HCT116 (cell line): ENCODE data around the gene NPS. TPM values are rescaled to one million over a fixed set of nuclear protein-coding genes. Genes with fewer than 3 reads are reported as not detected.

Source experiments
- ATAC-seq: fragments of 200-7000 bp; cut with Tn5 transposase; 2 replicates; pipeline ENCODE4 v1.9.1; 2020; ENCODE audit warnings: mild to moderate bottlenecking, moderate library complexity
- BruUV-seq: library from RNA; stranded (reverse); fragments of 400-500 nt; replicated peaks from 2 replicates; lab custom pipeline; 2021; lab: Mats Ljungman, UMichigan
- CTCF ChIA-PET: fragments of 300-600 bp; sonication (Branson Sonifier 250); formaldehyde crosslinking; loops from one replicate; lab custom pipeline; 2021; ENCODE audit warnings: antibody characterized with exemption; lab: Charles Lee
- POLR2A ChIA-PET: fragments of 300-600, 350-600 bp; sonication (Branson Sonifier 250); formaldehyde crosslinking; loops from one replicate; lab custom pipeline; 2021; ENCODE audit warnings: antibody characterized with exemption; lab: Charles Lee
- RAD21 ChIA-PET, 2 experiments: fragments of 300-600 bp; sonication (Branson Sonifier 250); formaldehyde crosslinking; loops; one replicate each; lab custom pipeline; 2023; ENCODE audit warnings: low total read pairs in 2 of 2; ENCODE audit not compliant: uncharacterized antibody in 2 of 2, unreplicated experiment in 2 of 2, low non-redundant PET in 1 of 2; lab: Charles Lee
- DNase-seq: peaks from one replicate; pipeline ENCODE4 v3.0.0-alpha.2; 2010; ENCODE audit warnings: low read depth, low spot score
- H2AFZ ChIP-seq: fragments of 200-600 bp; shearing (Covaris generic), sonication (generic); 2 replicates; pipeline ENCODE4 v1.6.1; 2017; ENCODE audit warnings: low read depth, mixed run types, mixed read lengths, antibody characterized with exemption, low read length; ENCODE audit not compliant: poor library complexity, severe bottlenecking
- H3K27ac ChIP-seq: 2 replicates; pipeline ENCODE4 v1.5.1; 2012; ENCODE audit warnings: low read depth, low read length
- H3K27me3 ChIP-seq: fragments of 200-600 bp; sonication (generic); 2 replicates; pipeline ENCODE4 v1.6.1; 2016; ENCODE audit warnings: mixed run types, low read length, mixed read lengths; ENCODE audit not compliant: insufficient read depth
- H3K36me3 ChIP-seq, 2 experiments: fragments of 200-500 bp in 1 of 2; fragments of 200-600 bp in 1 of 2; sonication (Bioruptor generic) in 1 of 2; sonication (generic) in 1 of 2; 2 replicates each; pipeline versions ENCODE4 v1.5.1 to v1.6.1; 2014 to 2016; ENCODE audit warnings: low read length in 2 of 2, inconsistent platforms in 1 of 2, mixed read lengths in 1 of 2, mixed run types in 1 of 2; ENCODE audit not compliant: insufficient read depth in 2 of 2, control insufficient read depth in 1 of 2
- H3K4me1 ChIP-seq, 2 experiments: fragments of 200-600 bp in 1 of 2; sonication (generic) in 1 of 2; 2 replicates each; pipeline versions ENCODE4 v1.5.1 to v1.6.1; 2012 to 2017; ENCODE audit warnings: low read length in 2 of 2, inconsistent platforms in 1 of 2, mild to moderate bottlenecking in 1 of 2, mixed read lengths in 1 of 2, mixed run types in 1 of 2, moderate library complexity in 1 of 2; ENCODE audit not compliant: insufficient read depth in 2 of 2, control insufficient read depth in 1 of 2
- H3K4me2 ChIP-seq: fragments of 200-600 bp; sonication (generic); 2 replicates; pipeline ENCODE4 v1.6.1; 2017; ENCODE audit warnings: mixed run types, low read length, mixed read lengths
- H3K4me3 ChIP-seq, 2 experiments: fragments of 200-600 bp in 1 of 2; sonication (generic) in 1 of 2; replicated peaks in 1 of 2; 2 replicates each; pipeline ENCODE4 v1.5.1; 2011 to 2016; ENCODE audit warnings: low read length in 2 of 2, control low read depth in 1 of 2, low read depth in 1 of 2, mild to moderate bottlenecking in 1 of 2, mixed read lengths in 1 of 2, mixed run types in 1 of 2
- H3K79me2 ChIP-seq: fragments of 200-600 bp; sonication (generic); 2 replicates; pipeline ENCODE4 v1.6.1; 2017; ENCODE audit warnings: mild to moderate bottlenecking, mixed run types, low read length, moderate library complexity, mixed read lengths; ENCODE audit not compliant: insufficient read depth
- H3K9ac ChIP-seq: fragments of 200-600 bp; sonication (generic); 2 replicates; pipeline ENCODE4 v1.6.1; 2016; ENCODE audit warnings: low read length, mixed read lengths
- H3K9me2 ChIP-seq: fragments of 200-600 bp; sonication (generic), shearing (Covaris generic); 2 replicates; pipeline ENCODE4 v1.6.1; 2017; ENCODE audit warnings: mixed run types, mild to moderate bottlenecking, moderate library complexity; ENCODE audit not compliant: insufficient read depth
- H3K9me3 ChIP-seq, 2 experiments: fragments of 200-500 bp in 1 of 2; fragments of 200-600 bp in 1 of 2; sonication (Bioruptor generic) in 1 of 2; sonication (generic) in 1 of 2; 2 replicates each; pipeline ENCODE4 v1.6.1; 2014 to 2017; ENCODE audit warnings: low read length in 2 of 2, mixed read lengths in 2 of 2, inconsistent platforms in 1 of 2, low read depth in 1 of 2, mild to moderate bottlenecking in 1 of 2, mixed run types in 1 of 2, moderate library complexity in 1 of 2; ENCODE audit not compliant: control insufficient read depth in 1 of 2, insufficient read depth in 1 of 2
- H4K20me1 ChIP-seq: fragments of 200-600 bp; sonication (generic), shearing (Covaris generic); 2 replicates; pipeline ENCODE4 v1.6.1; 2017; ENCODE audit warnings: mixed run types, mild to moderate bottlenecking, moderate library complexity; ENCODE audit not compliant: insufficient read depth
- CTCF ChIP-seq, 3 experiments: fragments of 200-600 bp in 1 of 3; sonication (generic) in 1 of 3; IDR thresholded peaks in 2 of 3; conservative IDR thresholded peaks in 1 of 3; 2 replicates each; pipeline ENCODE4 v1.5.1; 2012 to 2017; ENCODE audit warnings: low read depth in 2 of 3, low read length in 2 of 3, antibody characterized with exemption in 1 of 3, borderline replicate concordance in 1 of 3, control low read depth in 1 of 3, mild to moderate bottlenecking in 1 of 3, mixed read lengths in 1 of 3, mixed run types in 1 of 3, moderate library complexity in 1 of 3; ENCODE audit not compliant: insufficient read depth in 1 of 3
- JUND ChIP-seq: IDR thresholded peaks from 2 replicates; pipeline ENCODE4 v1.6.1; 2012
- POLR2A ChIP-seq: IDR thresholded peaks from 2 replicates; pipeline ENCODE4 v1.7.0; 2011; ENCODE audit warnings: borderline replicate concordance; ENCODE audit not compliant: insufficient read depth, insufficient read length; ENCODE audit errors: extremely low read depth
- REST ChIP-seq: IDR thresholded peaks from 2 replicates; pipeline ENCODE4 v1.6.1; 2012; ENCODE audit warnings: low read depth
- intact Hi-C: fragments of 100-400 bp; cut with micrococcal nuclease; formaldehyde crosslinking; loops from 2 replicates; pipeline ENCODE4 v1.10.0; 2022
- total RNA-seq: library from RNA; stranded (reverse); gene quantifications from one replicate; pipeline ENCODE4 v1.2.1, GENCODE V29; 2021; ENCODE audit not compliant: unreplicated experiment

The NPS gene
- total RNA-seq, 1 experiment from 2014 or later = not detected

- H3K9me2 ChIP-seq = no peaks in the 10 kb centered on the region
- H2AFZ ChIP-seq = no peak overlapping the region
- TF ChIP-seq JUND (no peak), REST (no peak), CTCF (IDR thresholded peaks at IDR 0.05 in 2 of 3, conservative IDR thresholded peaks at IDR 0.05 in 1 of 3; ENCODE audit: borderline replicate concordance in 1 of 3, insufficient read depth in 1 of 3, low read depth in 2 of 3, low read length in 2 of 3) (no peak), POLR2A (no peak)
- intact Hi-C loops = no loop called here
- no peak overlapping the region for H3K4me3 ChIP-seq
- H3K27me3 ChIP-seq = peaks cover 62% of the 10 kb centered on the region
- ChIA-PET RAD21 (no interaction called here), POLR2A (no interaction called here), CTCF (no interaction called here)
- ATAC-seq (no peak), DNase-seq (no peak)
- H4K20me1 ChIP-seq = no peaks in the 10 kb centered on the region
- no peaks in the 10 kb centered on the region for H3K9me3 ChIP-seq
- H3K79me2 ChIP-seq = no peaks in the 10 kb centered on the region
- no peak overlapping the region for H3K9ac ChIP-seq
- no peak overlapping the region for H3K4me2 ChIP-seq
- no peak overlapping the region for H3K27ac ChIP-seq
- H3K4me1 ChIP-seq = peaks cover 4 to 12% of the 10 kb centered on the region in 2 experiments; a peak in 3 of 4 replicates
- BruUV-seq = no TSS peak
- H3K36me3 ChIP-seq = no peaks in the 10 kb centered on the region
These were observed 22.9 kb upstream of the NPS start for GRCh38 chr10:127526161-127526560.
